HG03565 (cell line): ENCODE measurements around the gene LSP1.
"Not testable (repeated sequence)": the region's sequence is repeated elsewhere in the genome, so short reads cannot be mapped to it uniquely, and the experiment has no call there.

Experiments
- ATAC-seq: cut with Tn5 transposase; IDR thresholded peaks from one replicate; pipeline ENCODE4 v1.9.1; 2021; ENCODE audit warnings: mild to moderate bottlenecking, moderate library complexity; ENCODE audit not compliant: unreplicated experiment

Gene LSP1

GRCh38 chr11:1937616-1938342 lies 84.9 kb downstream of the LSP1 start:
- ATAC-seq = no peak

- no peak for ATAC-seq
Measured at GRCh38 chr11:1938343-1939005, 85.6 kb downstream of the LSP1 start.

- no peak for ATAC-seq
Measured at GRCh38 chr11:1939006-1939625, 86.2 kb downstream of the LSP1 start.

GRCh38 chr11:1939788-1940187 lies 86.9 kb downstream of the LSP1 start:
- not testable (repeated sequence) for ATAC-seq
